ENCODE results near the gene MYL12A. TPM values are rescaled to one million over a fixed set of nuclear protein-coding genes. Genes with fewer than 3 reads are reported as not detected.

MYL12A gene
- total and polyA plus RNA-seq, 2 of the 13 experiments (the other 11 are each of a cell fraction or from before 2014, with no cell fraction given), result 261 to 277 TPM

- TF ChIP-seq THYN1 (CRISPR knock-in tag; IDR thresholded peaks at IDR 0.05; ENCODE audit: borderline replicate concordance, low read depth) (no peak), TBX2 (CRISPR knock-in tag; IDR thresholded peaks at IDR 0.05; ENCODE audit: borderline replicate concordance) (peak; percentile 57; the same call in 1 of the 2 replicates), SRSF1 (optimal IDR thresholded peaks at IDR 0.05; ENCODE audit: low read depth, low read length) (no peak), ASH2L (IDR thresholded peaks at IDR 0.05; ENCODE audit: insufficient read length, low read depth, low read length) (peak; percentile 57), SMARCC2 (IDR thresholded peaks at IDR 0.05) (no peak), ZNF777 (CRISPR knock-in tag; IDR thresholded peaks at IDR 0.05) (peak; percentile 90), ZNF569 (CRISPR knock-in tag; IDR thresholded peaks at IDR 0.05; ENCODE audit: borderline replicate concordance) (no peak), HNF4A (CRISPR knock-in tag; IDR thresholded peaks at IDR 0.05) (0 out of 2 replicates have a peak, but pooled peaks have one; percentile 16), SMAD9 (CRISPR knock-in tag; IDR thresholded peaks at IDR 0.05) (no peak), SNAPC2 (CRISPR knock-in tag; IDR thresholded peaks at IDR 0.05) (no peak), PHF21A (CRISPR knock-in tag; IDR thresholded peaks at IDR 0.05) (peak; percentile 42; the same call in 1 of the 2 replicates), ZBTB8A (CRISPR knock-in tag; IDR thresholded peaks at IDR 0.05; ENCODE audit: borderline replicate concordance, low read depth) (no peak), NR0B2 (CRISPR knock-in tag; IDR thresholded peaks at IDR 0.05) (no peak), ZNF589 (CRISPR knock-in tag; conservative IDR thresholded peaks at IDR 0.05) (0 out of 2 replicates have a peak, but pooled peaks have one; percentile 36), ZBTB7A (CRISPR knock-in tag; IDR thresholded peaks at IDR 0.05) (0 out of 2 replicates have a peak, but pooled peaks have one; percentile 35), UBTF (CRISPR knock-in tag; IDR thresholded peaks at IDR 0.05) (no peak), HOXA7 (CRISPR knock-in tag; IDR thresholded peaks at IDR 0.05) (no peak), GLMP (CRISPR knock-in tag; IDR thresholded peaks at IDR 0.05; ENCODE audit: borderline replicate concordance) (no peak), HNRNPK (IDR thresholded peaks at IDR 0.05; ENCODE audit: low read depth, low read length, poor library complexity, severe bottlenecking) (no peak), RARA (CRISPR knock-in tag; IDR thresholded peaks at IDR 0.05) (peak; percentile 37), SATB2 (CRISPR knock-in tag; IDR thresholded peaks at IDR 0.05) (no peak), E2F2 (CRISPR knock-in tag; IDR thresholded peaks at IDR 0.05; ENCODE audit: borderline replicate concordance) (no peak), ZFP41 (CRISPR knock-in tag; IDR thresholded peaks at IDR 0.05; ENCODE audit: borderline replicate concordance) (no peak)
These were observed 1.6 kb upstream of the MYL12A start (continued) for GRCh38 chr18:3245853-3246634.
